ENCODE results near the gene TBC1D1. TPM values are rescaled to one million over a fixed set of nuclear protein-coding genes. Genes with fewer than 3 reads are reported as not detected.

TBC1D1 gene
- total and polyA plus RNA-seq, 2 donors (not counting 3 experiments of a cell fraction or from before 2014, with no cell fraction given): 63.5 to 116 TPM

DNA sequence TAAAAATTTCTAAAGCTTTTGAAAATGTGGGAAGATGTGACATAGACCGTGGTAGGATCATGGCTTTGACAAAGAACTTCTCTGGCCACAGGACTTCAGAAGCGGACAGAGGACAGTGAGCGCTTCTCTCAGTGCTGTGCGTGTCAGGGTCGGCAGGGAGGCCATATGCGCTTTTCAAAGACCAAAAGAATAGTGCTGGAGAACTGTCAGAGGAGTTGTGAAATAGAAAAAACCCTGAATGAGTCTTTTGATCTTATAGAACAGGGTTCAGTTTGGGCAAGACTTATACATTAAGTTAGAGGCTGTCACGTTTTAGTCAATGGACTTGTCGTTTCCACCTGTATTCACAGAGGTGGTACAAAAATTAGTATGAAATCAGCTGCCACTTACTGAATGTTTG, 146.7 kb downstream of the TBC1D1 start:
- no peak overlapping the region for H3K27ac ChIP-seq (ENCODE audit: insufficient read depth, low read depth, low read length)
- dilution Hi-C loops (cut with MboI; ENCODE audit: extremely low pct_ligation_motif_present, low sequenced_read_pairs) (no loop called here), intact Hi-C loops (cut with micrococcal nuclease) (no loop called here)
- H3K4me1 ChIP-seq (ENCODE audit: control insufficient read depth, extremely low read depth, insufficient read depth, low read length): peaks cover 5% of the 10 kb centered on the region
- peaks cover 0 to 5% of the 10 kb centered on the region in 2 experiments for H3K36me3 ChIP-seq (ENCODE audit: control insufficient read depth in 2 of 2, extremely low read depth in 1 of 2, insufficient read depth in 2 of 2, low read length in 2 of 2)
- no peak overlapping the region for H2AFZ ChIP-seq (ENCODE audit: low read depth, low read length)
- H3K4me2 ChIP-seq (ENCODE audit: insufficient read depth, low read length): no peak overlapping the region
- no peaks in the 10 kb centered on the region for H4K20me1 ChIP-seq (replicated peaks; ENCODE audit: control insufficient read depth, extremely low read depth, insufficient read depth, low read length)
- H3K79me2 ChIP-seq (ENCODE audit: control insufficient read depth, insufficient read depth, low read length): no peaks in the 10 kb centered on the region
- no peaks in the 10 kb centered on the region for H3K27me3 ChIP-seq (ENCODE audit: control insufficient read depth in 2 of 2, insufficient read depth in 2 of 2, low read length in 2 of 2)
- no TSS peak for BruUV-seq (replicated peaks)
- FAIRE-seq (no peak), DNase-seq (ENCODE audit: low read depth, low spot score) (no peak)
- TF ChIP-seq MAX (IDR thresholded peaks at IDR 0.05; ENCODE audit: insufficient read depth, insufficient read length) (no peak), EZH2 (IDR thresholded peaks at IDR 0.05; ENCODE audit: borderline replicate concordance, low read depth, low read length, severe bottlenecking) (no peak), MYC (IDR thresholded peaks at IDR 0.05; ENCODE audit: low read depth, low read length) (no peak), CTCF (IDR thresholded peaks at IDR 0.05; ENCODE audit: extremely low read depth in 1 of 2, insufficient read depth in 1 of 2, low read depth in 1 of 2, low read length in 2 of 2) (no peak), FOS (IDR thresholded peaks at IDR 0.05; ENCODE audit: borderline replicate concordance, insufficient read depth, low read length) (no peak), GATA2 (IDR thresholded peaks at IDR 0.05; ENCODE audit: insufficient read depth, insufficient read length, low read depth, low read length) (no peak), POLR2AphosphoS5 (IDR thresholded peaks at IDR 0.05; ENCODE audit: insufficient read depth, low read depth, low read length) (no peak), JUN (IDR thresholded peaks at IDR 0.05; ENCODE audit: borderline replicate concordance, insufficient read depth, insufficient read length, low read depth) (no peak), POLR2A (IDR thresholded peaks at IDR 0.05; ENCODE audit: low read depth, low read length) (no peak)
- H3K9me3 ChIP-seq (replicated peaks; ENCODE audit: control insufficient read depth, insufficient read depth, low read length): no peaks in the 10 kb centered on the region
- no peak overlapping the region for H3K9ac ChIP-seq (replicated peaks; ENCODE audit: extremely low read depth, insufficient read depth, low read length)
- ChIA-PET CTCF (interaction anchor here (1.0 kb wide), 1 partner anchor 13 kb away, joined by 3 read pairs; no protein-coding TSS in a partner anchor), POLR2A (no interaction called here)
- no peak overlapping the region for H3K4me3 ChIP-seq (replicated peaks in 1 of 3; ENCODE audit: insufficient read depth in 1 of 3, low read depth in 1 of 3, low read length in 3 of 3)
- H3K9me1 ChIP-seq (replicated peaks; ENCODE audit: control insufficient read depth, extremely low read depth, insufficient read depth, low read length): no peaks in the 10 kb centered on the region

All from endothelial cell of umbilical vein (primary cell).